Osteocyte (in vitro differentiated cells): ENCODE measurements around the gene CLPX. TPM values are rescaled to one million over a fixed set of nuclear protein-coding genes. Genes with fewer than 3 reads are reported as not detected.

Source experiments
- DNase-seq: peaks from one replicate; pipeline ENCODE4 v3.0.0; 2021; ENCODE audit warnings: mixed read lengths; ENCODE audit not compliant: unreplicated experiment; ENCODE audit errors: extremely low spot score
- H3K27ac Mint-ChIP-seq: one replicate; pipeline ENCODE4 v1.8.0; 2021; ENCODE audit warnings: mild to moderate bottlenecking, mixed read lengths; ENCODE audit not compliant: unreplicated experiment
- H3K27me3 Mint-ChIP-seq: one replicate; pipeline ENCODE4 v1.8.0; 2021; ENCODE audit warnings: mixed read lengths; ENCODE audit not compliant: unreplicated experiment
- H3K36me3 Mint-ChIP-seq: one replicate; pipeline ENCODE4 v1.8.0; 2021; ENCODE audit warnings: mixed read lengths; ENCODE audit not compliant: unreplicated experiment
- H3K4me1 Mint-ChIP-seq: one replicate; pipeline ENCODE4 v1.8.0; 2021; ENCODE audit warnings: mixed read lengths; ENCODE audit not compliant: unreplicated experiment
- H3K4me3 Mint-ChIP-seq: one replicate; pipeline ENCODE4 v1.8.0; 2021; ENCODE audit warnings: mild to moderate bottlenecking, moderate library complexity, mixed read lengths; ENCODE audit not compliant: unreplicated experiment
- H3K9me3 Mint-ChIP-seq: one replicate; pipeline ENCODE4 v1.8.0; 2021; ENCODE audit warnings: mixed read lengths; ENCODE audit not compliant: unreplicated experiment
- CTCF ChIP-seq: fragments of 200-600 bp; sonication (generic); IDR thresholded peaks from 2 replicates; pipeline ENCODE4 v1.5.0; 2021; ENCODE audit warnings: antibody characterized with exemption, mild to moderate bottlenecking, moderate library complexity
- total RNA-seq: library from RNA; stranded (reverse); gene quantifications from 2 replicates; pipeline ENCODE4 v1.2.1, GENCODE V29; 2021

CLPX gene
- total RNA-seq, 1 donor from 2014 or later, result 62.8 TPM

- H3K27me3 Mint-ChIP-seq, result no peaks in the 10 kb centered on the region
- H3K9me3 Mint-ChIP-seq, result no peaks in the 10 kb centered on the region
- H3K36me3 Mint-ChIP-seq, result peaks cover 31% of the 10 kb centered on the region
- peaks cover 7% of the 10 kb centered on the region for H3K4me1 Mint-ChIP-seq
- H3K27ac Mint-ChIP-seq, result no peak overlapping the region
- no peak for DNase-seq
- no peak for TF ChIP-seq CTCF
- H3K4me3 Mint-ChIP-seq, result no peak overlapping the region
Observed at GRCh38 chr15:65106011-65106590, 79.0 kb downstream of the CLPX start.

DNA sequence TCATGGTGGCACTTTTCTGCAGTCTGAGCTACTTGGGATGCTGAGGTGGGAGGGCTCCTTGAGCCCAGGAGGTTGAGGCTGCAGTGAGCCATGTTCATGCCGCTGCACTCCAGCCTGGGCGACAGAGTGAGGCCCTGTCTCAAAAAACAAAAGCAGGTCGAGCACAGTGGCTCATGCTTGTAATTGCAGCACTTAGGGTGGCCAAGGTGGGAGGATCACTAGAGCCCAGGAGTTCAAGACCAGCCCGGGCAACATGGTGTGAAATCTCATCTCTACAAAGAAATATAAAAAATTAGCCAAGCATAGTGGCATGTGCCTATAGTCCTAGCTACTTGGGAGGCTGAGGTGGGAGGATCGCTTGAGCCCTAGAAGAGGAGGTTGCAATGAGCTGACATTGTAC, 80.1 kb downstream of the CLPX start:
- Mint-ChIP-seq H3K9me3 (no peaks in the 10 kb centered on the region), H3K4me1 (peaks cover 2% of the 10 kb centered on the region), H3K36me3 (peaks cover 35% of the 10 kb centered on the region), H3K27ac (no peak overlapping the region), H3K27me3 (no peaks in the 10 kb centered on the region), H3K4me3 (no peak overlapping the region)
- no peak for DNase-seq
- no peak for TF ChIP-seq CTCF

DNA sequence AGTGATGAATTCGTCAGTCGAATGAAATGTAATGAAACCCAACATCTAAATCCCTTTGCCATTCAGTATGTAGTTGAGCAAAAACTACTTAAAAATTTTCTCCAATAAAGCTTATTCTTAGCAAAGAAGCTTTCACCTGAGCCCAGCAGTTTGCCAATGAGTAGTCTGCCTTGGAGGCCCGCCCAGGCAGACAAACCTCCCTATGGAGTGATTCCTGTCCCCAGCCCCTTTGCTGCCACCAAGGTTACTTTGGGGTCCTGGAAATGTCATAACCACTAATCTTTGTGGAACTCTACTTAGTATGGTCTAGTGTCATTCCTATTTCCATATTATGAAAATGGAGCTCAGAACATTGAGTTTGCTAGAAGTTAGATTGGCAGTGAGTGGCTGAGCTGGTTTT, 82.2 kb downstream of the CLPX start:
- Mint-ChIP-seq H3K4me3 (no peak overlapping the region), H3K36me3 (peaks cover 43% of the 10 kb centered on the region)
- no peak for TF ChIP-seq CTCF

DNA sequence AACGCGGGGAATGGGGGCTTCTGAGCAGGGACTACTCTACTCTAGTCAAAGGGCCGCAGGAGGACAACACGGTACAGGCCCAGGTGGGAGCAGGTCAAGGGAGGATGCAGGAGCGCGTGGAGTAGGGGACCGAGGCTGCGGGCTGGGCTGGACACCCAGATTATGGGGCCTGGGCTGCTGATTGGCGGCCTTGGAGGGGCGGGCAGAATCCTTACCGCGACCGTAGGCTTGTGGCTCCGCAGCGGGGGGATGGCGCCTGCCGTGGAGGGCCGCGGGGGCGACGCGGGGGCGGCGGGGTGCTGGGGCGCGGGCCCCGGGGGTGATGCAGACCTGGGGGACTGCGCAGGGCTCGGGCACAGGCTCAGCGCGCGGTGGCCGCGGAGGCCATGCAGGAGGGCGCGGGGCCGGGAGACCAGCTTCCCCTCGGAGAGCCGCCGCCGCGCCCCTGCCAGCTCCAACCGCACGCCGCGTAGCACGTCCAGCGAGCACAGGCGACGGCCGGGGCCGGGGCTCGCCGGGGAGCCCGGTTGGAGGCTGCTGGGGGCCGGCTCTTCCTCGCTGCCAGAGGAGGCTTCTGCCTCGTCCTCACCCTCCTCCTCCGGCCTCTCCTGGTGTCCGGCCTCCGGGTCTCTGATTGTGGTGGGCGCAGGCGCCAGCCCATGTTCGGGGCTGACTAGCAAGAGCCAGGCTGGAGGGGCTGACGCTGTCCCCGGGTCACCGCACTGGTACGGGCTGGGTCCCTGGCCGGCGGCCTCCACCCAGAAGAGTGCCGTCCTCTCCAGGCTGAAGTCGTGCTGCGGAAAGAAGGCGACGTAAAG, 83.0 kb downstream of the CLPX start:
- H3K27ac Mint-ChIP-seq, result no peak overlapping the region

More for the DNA sequence above, 82.2 kb downstream of the CLPX start:
- peaks cover 2% of the 10 kb centered on the region for H3K4me1 Mint-ChIP-seq
- no peak for DNase-seq
- H3K27ac Mint-ChIP-seq, result no peak overlapping the region
- no peaks in the 10 kb centered on the region for H3K9me3 Mint-ChIP-seq
- no peaks in the 10 kb centered on the region for H3K27me3 Mint-ChIP-seq

More for the DNA sequence above, 83.0 kb downstream of the CLPX start:
- DNase-seq, result no peak
- peaks cover 6% of the 10 kb centered on the region for H3K4me1 Mint-ChIP-seq
- no peak for TF ChIP-seq CTCF
- H3K4me3 Mint-ChIP-seq, result no peak overlapping the region
- H3K27me3 Mint-ChIP-seq, result no peaks in the 10 kb centered on the region
- no peaks in the 10 kb centered on the region for H3K9me3 Mint-ChIP-seq
- H3K36me3 Mint-ChIP-seq, result peaks cover 48% of the 10 kb centered on the region
